Midbrain (tissue), 1 donor: ENCODE data around the gene GH1.
"Not testable (repeated sequence)": the region's sequence is repeated elsewhere in the genome, so short reads cannot be mapped to it uniquely, and the experiment has no call there.

Experiments used
- DNase-seq: peaks from one replicate; lab custom pipeline; 2025; lab: John Stamatoyannopoulos, UW

GH1 gene

GRCh38 chr17:63926164-63926563, 7.5 kb upstream of the GH1 start:
- DNase-seq, result no peak

GRCh38 chr17:63925615-63926014, 7.0 kb upstream of the GH1 start:
- DNase-seq, result no peak

- not testable (repeated sequence) for DNase-seq
Measured at GRCh38 chr17:63922402-63922801, 3.8 kb upstream of the GH1 start.

- DNase-seq, result not testable (repeated sequence)
Measured at GRCh38 chr17:63920779-63921178, 2.1 kb upstream of the GH1 start.

- DNase-seq, result not testable (repeated sequence)
Measured at GRCh38 chr17:63920050-63920449, 1.4 kb upstream of the GH1 start.

GRCh38 chr17:63919311-63919723, 678 bp upstream of the GH1 start:
- DNase-seq, result peak; percentile 27

GRCh38 chr17:63918305-63918704, 334 bp downstream of the GH1 start:
- DNase-seq, result no peak

- no peak for DNase-seq
Measured at GRCh38 chr17:63917646-63918045, 993 bp downstream of the GH1 start.

- not testable (repeated sequence) for DNase-seq
Measured at GRCh38 chr17:63917206-63917605, 1.4 kb downstream of the GH1 start.

GRCh38 chr17:63916566-63917185, 2.0 kb downstream of the GH1 start:
- no peak for DNase-seq

GRCh38 chr17:63915753-63916152, 2.9 kb downstream of the GH1 start:
- not testable (repeated sequence) for DNase-seq

- DNase-seq, result no peak
Measured at GRCh38 chr17:63914471-63914870, 4.2 kb downstream of the GH1 start.

GRCh38 chr17:63911657-63912100, 7.0 kb downstream of the GH1 start:
- no peak for DNase-seq

GRCh38 chr17:63911041-63911635, 7.5 kb downstream of the GH1 start, which contains the start of gene CSHL1:
TSS of gene CSHL1 (minus strand) at chr17:63911258. CDS start at chr17:63911196, 62 bp downstream.
- DNase-seq, result no peak

- DNase-seq, result no peak
Measured at GRCh38 chr17:63910096-63910495, 8.5 kb downstream of the GH1 start.

- not testable (repeated sequence) for DNase-seq
Measured at GRCh38 chr17:63909586-63909985, 9.1 kb downstream of the GH1 start.

- not testable (repeated sequence) for DNase-seq
Measured at GRCh38 chr17:63907161-63907778, 11.4 kb downstream of the GH1 start.

GRCh38 chr17:63904796-63905195, 13.8 kb downstream of the GH1 start:
- DNase-seq, result not testable (repeated sequence)

- peak; percentile 10 for DNase-seq
Measured at GRCh38 chr17:63903787-63904201, 14.8 kb downstream of the GH1 start.

GRCh38 chr17:63901971-63902370, 16.7 kb downstream of the GH1 start:
- not testable (repeated sequence) for DNase-seq

GRCh38 chr17:63898899-63899798, 19.5 kb downstream of the GH1 start:
- DNase-seq, result not testable (repeated sequence)
